B cell (primary cell): Measurements from ENCODE around the gene ATP9B. TPM values are rescaled to one million over a fixed set of nuclear protein-coding genes. Genes with fewer than 3 reads are reported as not detected.

Experiments
- ATAC-seq: fragments of 200-7000 bp; cut with Tn5 transposase; one replicate; pipeline ENCODE4 v1.10.0; 2021; ENCODE audit warnings: low read depth, mild to moderate bottlenecking, moderate number of reproducible peaks, moderate library complexity
- CTCF ChIA-PET: fragments of 350-600 bp; sonication (Branson Sonifier 250); formaldehyde crosslinking; loops from one replicate; lab custom pipeline; 2021; ENCODE audit warnings: antibody characterized with exemption, inconsistent platforms; lab: Charles Lee
- POLR2A ChIA-PET: fragments of 350-600 bp; sonication (Branson Sonifier 250); formaldehyde crosslinking; loops from one replicate; lab custom pipeline; 2021; ENCODE audit warnings: antibody characterized with exemption; lab: Charles Lee
- DNase-seq: peaks from one replicate; pipeline ENCODE4 v3.0.0; 2013
- H2AFZ ChIP-seq: 2 replicates; pipeline ENCODE4 v1.6.1; 2012; ENCODE audit warnings: mild to moderate bottlenecking, low read depth, low read length; ENCODE audit not compliant: insufficient read depth, poor library complexity, severe bottlenecking
- H3K27ac ChIP-seq, 2 donors: 1 replicate in 1 of 2; 2 replicates in 1 of 2; pipeline ENCODE4 v1.5.1; 2012 to 2013; ENCODE audit warnings: low read length in 2 of 2, mild to moderate bottlenecking in 2 of 2, moderate library complexity in 1 of 2
- H3K27me3 ChIP-seq, 4 experiments: fragments of 200-600 bp in 1 of 4; sonication (generic) in 1 of 4; replicated peaks in 1 of 4; 1 replicate in 2 of 4; 2 replicates in 2 of 4; pipeline versions ENCODE4 v1.6.1 to v1.7.0; 2013 to 2016; ENCODE audit warnings: low read length in 3 of 4, mild to moderate bottlenecking in 2 of 4, mixed read lengths in 1 of 4, moderate library complexity in 1 of 4; ENCODE audit not compliant: insufficient read depth in 4 of 4, control insufficient read depth in 3 of 4; ENCODE audit errors: control extremely low read depth in 1 of 4
- H3K36me3 ChIP-seq, 2 experiments: replicated peaks in 1 of 2; 1 replicate in 1 of 2; 2 replicates in 1 of 2; pipeline versions ENCODE4 v1.6.1 to v1.7.1; 2013; ENCODE audit warnings: low read length in 1 of 2; ENCODE audit not compliant: insufficient read depth in 2 of 2, control insufficient read depth in 1 of 2; ENCODE audit errors: control extremely low read depth in 1 of 2, extremely low read depth in 1 of 2
- H3K4me1 ChIP-seq, 2 donors: fragments of 200-600 bp in 1 of 2; sonication (generic) in 1 of 2; 1 replicate in 1 of 2; 2 replicates in 1 of 2; pipeline versions ENCODE4 v1.5.1 to v1.6.1; 2013 to 2017; ENCODE audit warnings: low read length in 2 of 2; ENCODE audit not compliant: control insufficient read depth in 2 of 2, insufficient read depth in 2 of 2
- H3K4me2 ChIP-seq: replicated peaks from 2 replicates; pipeline ENCODE3; 2012; ENCODE audit warnings: mild to moderate bottlenecking, low read depth, low read length; ENCODE audit not compliant: poor library complexity, severe bottlenecking
- H3K4me3 ChIP-seq, 5 experiments: fragments of 200-600 bp in 1 of 5; sonication (generic) in 1 of 5; 1 replicate in 3 of 5; 2 replicates in 2 of 5; pipeline versions ENCODE4 v1.5.1 to v1.7.0; 2011 to 2016; ENCODE audit warnings: low read length in 4 of 5, mild to moderate bottlenecking in 4 of 5, low read depth in 2 of 5, control low read depth in 1 of 5, moderate library complexity in 1 of 5; ENCODE audit not compliant: insufficient read depth in 1 of 5; ENCODE audit errors: control extremely low read depth in 1 of 5, extremely low read depth in 1 of 5
- H3K79me2 ChIP-seq: fragments of 200-600 bp; sonication (generic); one replicate; pipeline ENCODE4 v1.6.0; 2016; ENCODE audit warnings: low read length; ENCODE audit not compliant: control insufficient read depth, insufficient read depth
- H3K9ac ChIP-seq: fragments of 200-600 bp; sonication (generic); 2 replicates; pipeline ENCODE4 v1.6.1; 2017; ENCODE audit warnings: mild to moderate bottlenecking, low read length, moderate library complexity
- H3K9me3 ChIP-seq, 3 donors: one replicate each; pipeline versions ENCODE4 v1.6.1 to v1.7.1; 2013; ENCODE audit warnings: low read length in 2 of 3; ENCODE audit not compliant: control insufficient read depth in 2 of 3, insufficient read depth in 1 of 3; ENCODE audit errors: control extremely low read depth in 1 of 3
- H4K20me1 ChIP-seq: 2 replicates; pipeline ENCODE4 v1.6.0; 2012; ENCODE audit warnings: mild to moderate bottlenecking, low read length; ENCODE audit not compliant: insufficient read depth, control insufficient read depth, poor library complexity, severe bottlenecking
- H3K27ac Mint-ChIP-seq: one replicate; pipeline ENCODE4 v1.8.0; 2021; ENCODE audit warnings: mixed read lengths
- H3K27me3 Mint-ChIP-seq: one replicate; pipeline ENCODE4 v1.8.0; 2021; ENCODE audit warnings: mixed read lengths
- H3K4me1 Mint-ChIP-seq: one replicate; pipeline ENCODE4 v1.8.0; 2021; ENCODE audit warnings: mixed read lengths
- H3K4me3 Mint-ChIP-seq: one replicate; pipeline ENCODE4 v1.8.0; 2021; ENCODE audit warnings: mixed read lengths
- H3K9me3 Mint-ChIP-seq: one replicate; pipeline ENCODE4 v1.8.0; 2022; ENCODE audit warnings: mixed read lengths; ENCODE audit not compliant: insufficient read depth
- CTCF ChIP-seq: fragments of 200-600 bp; IDR thresholded peaks from one replicate; pipeline ENCODE4 v1.8.0; 2022; ENCODE audit warnings: antibody characterized with exemption, mild to moderate bottlenecking
- EZH2 ChIP-seq: IDR thresholded peaks from 2 replicates; pipeline ENCODE4 v1.6.1; 2012; ENCODE audit warnings: borderline replicate concordance, low read depth, mild to moderate bottlenecking, moderate library complexity, low read length; ENCODE audit not compliant: insufficient read depth, poor library complexity, severe bottlenecking
- WGBS: methylation state at CpG from one replicate; pipeline ENCODE4 v1.1.5; 2013; ENCODE audit warnings: missing lambda C conversion rate; ENCODE audit not compliant: insufficient coverage; 5-methylcytosine and 5-hydroxymethylcytosine counted together
- intact Hi-C: fragments of 100-400 bp; cut with micrococcal nuclease; formaldehyde crosslinking; loops from one replicate; pipeline ENCODE4 v1.10.0; 2022
- polyA plus RNA-seq: library from polyadenylated mRNA; depleted of rRNA; stranded (reverse); fragments of >200 nt; gene quantifications from 2 replicates; pipeline ENCODE4 v1.2.3, GENCODE V29; 2012
- total RNA-seq, 2 donors: library from RNA; stranded (reverse); fragments of 120-200 nt in 1 of 2; gene quantifications; 1 replicate in 1 of 2; 2 replicates in 1 of 2; pipeline versions ENCODE4 v1.2.3 to v1.2.4, GENCODE V29; 2013 to 2022

The ATP9B gene
- total and polyA plus RNA-seq, 2 donors (not counting 1 experiment from before 2014, with no cell fraction given) = 34.3 to 71.7 TPM

DNA sequence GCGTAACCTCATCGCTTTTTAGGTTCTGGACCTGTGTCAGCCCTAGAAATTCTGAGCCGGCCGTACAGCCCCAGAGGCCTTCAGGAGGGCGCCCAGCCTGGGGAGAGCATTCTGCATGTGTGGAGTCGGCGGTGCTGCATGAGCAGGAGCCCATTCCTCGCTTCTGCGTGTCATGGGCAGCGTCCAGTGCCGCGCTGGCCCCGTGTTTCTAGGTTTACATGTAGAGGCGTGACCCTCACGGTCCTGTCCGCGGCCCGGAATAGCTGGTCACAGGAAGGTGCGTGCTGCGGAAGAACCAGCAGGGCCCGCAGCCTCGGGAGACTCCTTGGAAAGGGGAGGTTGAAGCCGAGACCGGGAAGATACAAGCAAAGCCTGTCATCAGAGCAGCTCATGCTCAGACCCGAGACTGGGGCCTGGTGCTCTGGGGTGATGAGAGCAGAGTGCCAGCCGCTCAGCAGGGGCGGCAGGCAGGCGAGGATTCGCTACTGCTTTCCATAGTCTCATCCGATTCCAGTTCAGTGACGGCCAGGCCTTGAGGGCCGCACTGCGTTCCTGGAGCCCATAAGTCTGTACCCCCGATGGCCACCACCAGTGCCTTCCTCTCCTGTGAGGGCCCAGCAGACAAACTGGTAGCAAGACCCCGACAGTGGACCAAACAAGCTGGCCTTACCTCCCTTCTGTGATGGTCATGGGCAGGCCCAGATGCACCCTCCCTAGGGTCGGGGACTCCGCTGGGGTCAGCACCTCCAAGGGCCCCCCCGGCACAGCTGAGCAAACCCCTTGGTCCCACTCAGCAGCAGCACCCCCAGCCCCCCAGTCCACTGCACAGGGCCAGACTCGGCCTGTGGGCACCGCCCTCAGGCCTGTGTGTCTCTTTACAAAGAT is 311.0 kb downstream of the ATP9B start:
- H3K79me2 ChIP-seq = no peaks in the 10 kb centered on the region
- H4K20me1 ChIP-seq = peaks cover 10% of the 10 kb centered on the region
- no peaks in the 10 kb centered on the region for H3K27me3 ChIP-seq
- DNase-seq (no peak), ATAC-seq (no peak)
- peaks cover 0 to 12% of the 10 kb centered on the region in 2 experiments for H3K36me3 ChIP-seq
- no peak overlapping the region for H3K4me3 ChIP-seq
- H3K27ac Mint-ChIP-seq = no peak overlapping the region
- H2AFZ ChIP-seq = no peak overlapping the region
- no peak overlapping the region for H3K4me3 Mint-ChIP-seq
- WGBS = 92% methylated on average over 40 of the region's 40 CpGs
- TF ChIP-seq EZH2 = no peak
- no peak for TF ChIP-seq CTCF
- no peaks in the 10 kb centered on the region for H3K9me3 ChIP-seq
- no peak overlapping the region for H3K4me2 ChIP-seq
- H3K4me1 Mint-ChIP-seq = peaks cover 12% of the 10 kb centered on the region
- no peak overlapping the region for H3K9ac ChIP-seq
- no peaks in the 10 kb centered on the region for H3K9me3 Mint-ChIP-seq
- intact Hi-C loops = loop anchor here (1.0 to 5.0 kb wide), 2 partner anchors 264 to 777 kb away; no protein-coding TSS in a partner anchor
- H3K27ac ChIP-seq = no peak overlapping the region
- H3K27me3 Mint-ChIP-seq = no peaks in the 10 kb centered on the region
- CTCF ChIA-PET = interaction anchor here (0.6 to 12.4 kb wide), 29 partner anchors 8 to 775 kb away, joined by 3 to 201 read pairs (median 6); no protein-coding TSS in a partner anchor
- POLR2A ChIA-PET = interaction anchor here (0.8 to 1.9 kb wide), 4 partner anchors 11 to 263 kb away, joined by 4 to 5 read pairs (median 4); no protein-coding TSS in a partner anchor
- peaks cover 6 to 13% of the 10 kb centered on the region in 2 donors for H3K4me1 ChIP-seq
